GM19468 (cell line): ENCODE data around the gene PPP2R2C.

Experiments
- ATAC-seq: cut with Tn5 transposase; IDR thresholded peaks from one replicate; pipeline ENCODE4 v1.9.1; 2021; ENCODE audit warnings: mild to moderate bottlenecking, moderate library complexity, moderate number of reproducible peaks; ENCODE audit not compliant: unreplicated experiment; ENCODE audit errors: extremely low read depth

The PPP2R2C gene

GRCh38 chr4:6451309-6451708 lies 21.1 kb downstream of the PPP2R2C start:
- ATAC-seq: no peak

DNA sequence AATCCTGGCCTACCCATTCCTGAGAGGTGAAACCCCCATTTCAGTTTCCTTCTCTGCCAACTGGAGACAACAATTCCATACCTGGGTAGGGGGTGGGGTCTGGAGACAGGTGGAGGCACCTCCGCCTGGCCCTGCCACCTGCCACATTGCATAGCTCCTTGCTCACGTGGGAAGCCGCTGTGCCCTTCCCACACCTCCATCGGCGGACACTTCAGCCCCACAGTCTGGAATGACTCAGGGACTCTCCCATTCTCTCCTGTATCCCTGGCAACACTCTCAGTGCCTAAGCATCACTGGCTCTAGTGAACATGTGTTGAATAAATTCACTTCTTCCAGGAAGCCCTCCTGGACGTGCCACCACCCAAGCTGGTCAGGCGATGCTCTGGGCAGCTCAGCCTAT lies 21.7 kb downstream of the PPP2R2C start:
- no peak for ATAC-seq

- ATAC-seq: no peak
Measured at GRCh38 chr4:6449746-6450369, 22.6 kb downstream of the PPP2R2C start.

GRCh38 chr4:6449335-6449734 lies 23.1 kb downstream of the PPP2R2C start:
- no peak for ATAC-seq

GRCh38 chr4:6448476-6449170 lies 23.8 kb downstream of the PPP2R2C start:
- no peak for ATAC-seq

GRCh38 chr4:6447672-6448171 lies 24.7 kb downstream of the PPP2R2C start:
- ATAC-seq: no peak

DNA sequence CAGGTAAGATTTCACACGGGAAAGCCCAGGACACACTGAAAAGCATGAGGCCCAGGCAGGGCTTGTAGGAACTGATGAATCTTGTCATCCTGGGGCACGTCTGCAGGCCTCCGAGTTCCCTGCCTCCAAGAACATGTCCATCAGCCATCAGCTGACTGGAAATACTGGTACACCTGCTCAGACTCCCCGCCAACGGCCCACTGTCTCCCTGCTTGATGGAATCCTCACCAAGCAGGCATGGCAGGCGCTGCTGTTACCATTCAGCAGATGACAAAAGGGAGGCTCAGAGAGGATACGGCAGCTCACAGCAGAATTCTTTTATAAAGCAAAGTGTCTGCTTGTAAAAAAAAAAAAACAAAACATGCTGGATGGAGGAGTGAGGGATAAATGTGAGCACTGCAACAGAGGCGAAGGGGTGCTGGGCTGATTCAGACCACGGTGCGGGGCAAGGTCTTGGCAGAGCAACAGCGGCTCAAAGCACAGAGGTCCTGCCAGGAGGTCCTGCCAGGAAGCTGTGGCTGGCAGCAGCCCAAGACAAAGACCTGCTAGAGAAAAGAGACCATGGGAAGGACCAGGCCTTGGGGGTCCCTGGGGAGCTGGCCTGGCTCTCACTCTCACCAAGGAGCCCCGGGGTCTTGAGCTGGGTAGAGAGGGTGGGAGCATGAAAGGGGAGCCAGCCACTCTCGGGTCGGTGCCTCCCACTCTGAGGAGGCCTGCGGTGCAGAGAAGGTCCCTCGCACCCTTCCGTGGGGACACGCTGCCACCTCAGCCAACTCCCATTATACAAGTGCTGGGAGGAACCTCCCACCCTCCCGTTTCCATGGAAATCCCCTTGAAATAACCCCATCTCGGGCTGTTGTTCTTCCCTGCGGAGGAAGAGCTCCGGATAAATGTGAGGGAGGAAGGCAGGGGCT lies 25.6 kb downstream of the PPP2R2C start:
- ATAC-seq: no peak

GRCh38 chr4:6446130-6446482 lies 26.3 kb downstream of the PPP2R2C start:
- no peak for ATAC-seq

- no peak for ATAC-seq
Measured at GRCh38 chr4:6445403-6446129, 26.8 kb downstream of the PPP2R2C start.

DNA sequence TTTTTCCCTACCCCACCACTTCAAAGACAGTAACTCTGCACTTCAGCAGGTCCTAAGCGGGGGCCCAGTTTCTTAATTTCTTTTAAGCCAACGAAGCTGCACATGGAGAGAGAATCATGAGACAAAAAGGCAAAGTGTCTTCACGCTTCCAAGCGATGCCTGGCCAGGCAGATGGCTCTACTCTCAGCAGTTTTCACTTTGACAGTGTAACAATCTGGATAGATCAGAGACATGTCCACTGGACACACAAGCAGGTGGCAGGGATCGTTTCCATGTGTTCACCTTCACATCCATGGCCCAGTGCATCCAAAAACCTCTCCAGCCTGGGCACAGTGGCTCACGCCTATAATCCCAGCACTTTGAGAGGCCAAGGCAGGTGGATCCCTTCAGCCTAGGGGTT lies 27.8 kb downstream of the PPP2R2C start:
- no peak for ATAC-seq

DNA sequence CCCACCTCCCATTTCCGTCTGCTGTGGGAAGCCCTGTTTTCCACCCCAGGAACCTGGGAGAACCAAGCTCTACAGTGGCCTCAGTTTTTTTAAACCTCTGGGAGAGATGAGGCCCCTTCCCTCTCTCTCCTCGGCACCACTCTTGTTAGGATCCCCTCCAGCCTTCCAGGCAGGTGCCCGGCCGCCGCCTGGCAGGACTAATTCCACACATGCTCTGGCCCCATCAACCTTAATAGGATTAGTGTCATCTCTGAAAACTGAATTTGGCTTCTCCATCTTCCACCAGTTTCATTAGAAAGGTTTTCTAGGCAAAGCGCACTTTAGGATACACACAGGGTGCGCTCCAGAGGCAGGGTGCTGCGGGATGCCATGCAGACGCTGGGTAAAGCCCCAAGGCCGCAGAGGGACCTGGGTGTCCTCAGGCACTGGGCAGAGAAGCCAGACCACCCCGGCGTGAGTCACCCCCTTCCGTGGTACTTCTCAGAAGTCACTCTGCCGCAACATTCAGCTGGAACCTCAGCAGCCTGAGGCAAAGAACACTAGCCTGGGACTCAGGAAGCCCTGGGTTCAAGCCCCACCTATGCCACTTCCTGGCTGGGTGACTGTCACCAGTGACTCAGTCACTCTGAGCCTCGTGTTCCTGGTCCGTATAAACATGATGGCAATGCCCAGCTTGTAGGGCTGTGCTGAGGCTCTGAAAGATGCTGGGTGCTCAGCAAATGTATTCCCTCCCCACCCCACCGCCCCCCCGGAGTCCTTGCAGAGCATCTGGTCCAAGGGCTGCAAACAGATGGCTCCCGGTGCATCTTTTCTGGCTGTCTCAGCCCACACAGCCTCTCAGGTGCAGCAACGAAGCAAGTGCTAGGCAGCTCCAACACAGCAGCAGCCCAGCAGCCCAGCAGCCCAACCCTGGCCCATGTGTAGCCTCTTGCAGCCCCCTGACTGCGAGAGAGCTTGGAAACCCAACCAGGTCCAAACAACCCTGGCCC lies 29.1 kb downstream of the PPP2R2C start:
- no peak for ATAC-seq

DNA sequence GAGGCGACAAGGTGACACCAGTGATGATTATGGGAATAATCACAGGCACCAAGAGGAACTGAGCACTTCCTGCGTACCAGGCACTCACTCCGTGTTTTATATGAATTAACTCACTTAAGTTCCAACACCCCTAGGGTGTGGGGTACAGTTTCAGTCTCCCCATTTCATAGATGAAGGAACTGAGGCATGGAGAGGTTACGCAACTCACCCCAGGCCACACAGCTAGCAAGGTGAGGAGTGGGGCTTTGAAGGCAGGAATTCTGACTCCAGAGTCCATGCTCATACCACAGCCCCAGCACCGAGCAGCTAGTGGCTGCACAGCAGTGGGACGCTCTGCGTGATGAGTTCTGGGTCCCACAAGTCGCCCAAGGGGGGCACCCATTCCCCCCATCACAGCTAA lies 29.9 kb downstream of the PPP2R2C start:
- ATAC-seq: no peak

- ATAC-seq: no peak
Measured at GRCh38 chr4:6441758-6442157, 30.7 kb downstream of the PPP2R2C start.

DNA sequence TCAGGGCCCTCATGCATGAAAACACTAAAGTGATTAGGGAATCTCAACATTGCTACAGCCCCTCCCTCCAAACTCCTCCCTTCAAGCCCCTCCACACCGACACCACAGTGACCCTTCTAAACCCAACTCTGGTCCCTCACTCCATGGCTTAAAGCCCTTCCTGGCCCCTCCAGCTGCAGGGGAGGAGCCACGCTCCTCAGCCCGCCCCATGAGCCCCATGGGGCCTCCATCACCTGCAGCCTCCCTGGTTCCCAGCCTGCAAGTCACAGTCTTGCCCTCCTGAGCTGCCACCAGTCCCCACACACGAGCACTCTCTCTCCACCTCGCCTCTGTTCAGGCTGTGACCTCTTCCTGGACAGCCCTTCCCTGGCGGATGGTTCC lies 31.2 kb downstream of the PPP2R2C start:
- no peak for ATAC-seq

DNA sequence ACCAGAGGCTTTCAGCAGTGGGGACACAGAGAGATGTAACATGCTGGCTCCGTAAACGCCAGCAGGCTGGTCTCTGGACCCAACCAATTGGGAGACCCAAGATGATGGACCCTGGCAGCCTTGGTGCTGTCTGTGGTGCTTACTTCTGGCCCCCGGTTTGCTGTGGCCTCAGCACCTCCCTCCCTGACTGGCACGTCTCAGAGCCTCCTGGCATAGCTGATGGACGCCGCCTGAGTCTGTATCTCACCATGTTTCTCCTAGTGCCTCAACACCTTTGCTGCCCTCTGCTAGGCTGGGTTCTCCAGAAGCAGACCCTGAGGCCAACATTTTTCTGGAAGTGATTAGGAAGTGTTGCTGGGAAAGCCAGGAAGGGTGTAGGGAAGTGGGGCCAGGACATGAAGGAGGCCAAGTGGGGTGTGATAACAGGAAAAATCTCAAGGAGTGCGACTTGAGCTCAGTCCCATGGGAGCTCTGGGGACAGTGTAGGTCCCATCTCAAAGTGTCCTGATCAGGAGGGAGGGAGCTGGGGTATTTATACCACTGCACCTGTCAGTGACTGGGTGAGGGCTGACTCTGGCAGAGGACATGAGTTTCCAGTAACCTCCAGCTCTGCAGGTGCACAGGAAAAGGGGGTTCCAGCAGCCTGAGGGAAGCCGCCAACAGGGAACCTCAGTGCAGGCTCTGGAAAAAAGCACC lies 31.8 kb downstream of the PPP2R2C start:
- ATAC-seq: no peak

DNA sequence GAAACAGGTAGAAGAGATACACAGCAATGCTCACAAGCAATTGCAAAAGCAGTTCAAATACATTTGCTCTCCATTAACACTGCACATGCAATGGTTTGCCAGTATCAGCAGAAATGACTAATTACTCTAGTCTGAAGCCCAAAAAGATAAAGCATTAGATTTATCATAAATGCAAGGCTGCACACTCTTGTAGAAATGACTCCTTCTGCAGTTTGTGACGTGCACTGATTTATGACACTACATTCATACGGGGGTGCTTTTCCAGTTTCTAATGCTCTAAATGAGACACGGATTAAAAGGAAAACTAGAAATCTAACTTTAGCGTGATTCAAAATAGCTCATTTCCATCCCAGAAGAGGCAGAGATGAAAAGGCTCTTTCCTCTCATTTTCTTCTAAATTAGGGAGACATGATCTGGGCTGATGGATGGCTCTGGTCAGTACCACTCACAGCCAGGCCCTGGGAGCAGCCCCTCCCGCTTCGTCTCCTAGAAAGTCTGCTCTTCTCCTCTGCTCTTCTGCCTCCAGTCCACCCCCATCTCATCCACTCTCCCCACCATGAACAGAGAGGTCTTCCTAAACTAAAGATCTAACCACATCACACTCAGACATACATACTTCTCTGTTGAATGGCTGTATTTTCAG lies 33.2 kb downstream of the PPP2R2C start:
- no peak for ATAC-seq

DNA sequence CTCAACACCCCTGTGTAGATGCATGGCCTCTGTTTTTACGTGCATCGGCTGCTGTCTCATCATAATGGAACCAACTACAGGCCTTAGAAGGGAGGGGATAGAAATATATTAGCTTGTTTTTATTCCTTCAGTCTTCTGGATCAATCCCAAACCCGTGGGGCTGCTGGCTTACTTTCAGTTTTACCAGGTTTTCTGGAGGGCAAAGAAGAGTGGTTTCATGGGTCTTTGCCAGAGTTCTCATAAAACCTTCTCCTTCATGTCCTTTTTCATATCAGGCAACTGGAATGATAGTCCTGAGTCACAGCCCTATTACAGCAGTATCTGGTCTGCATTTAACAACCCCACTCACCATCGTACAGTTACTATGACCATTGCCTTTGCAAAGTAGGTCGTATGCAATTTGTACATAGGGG lies 34.6 kb downstream of the PPP2R2C start:
- ATAC-seq: no peak

GRCh38 chr4:6435010-6435409 lies 37.4 kb downstream of the PPP2R2C start:
- no peak for ATAC-seq
